ENCODE measurements around the gene ABCA1.
"Not testable (repeated sequence)": the region's sequence is repeated elsewhere in the genome, so short reads cannot be mapped to it uniquely, and the experiment has no call there.

The ABCA1 gene

DNA sequence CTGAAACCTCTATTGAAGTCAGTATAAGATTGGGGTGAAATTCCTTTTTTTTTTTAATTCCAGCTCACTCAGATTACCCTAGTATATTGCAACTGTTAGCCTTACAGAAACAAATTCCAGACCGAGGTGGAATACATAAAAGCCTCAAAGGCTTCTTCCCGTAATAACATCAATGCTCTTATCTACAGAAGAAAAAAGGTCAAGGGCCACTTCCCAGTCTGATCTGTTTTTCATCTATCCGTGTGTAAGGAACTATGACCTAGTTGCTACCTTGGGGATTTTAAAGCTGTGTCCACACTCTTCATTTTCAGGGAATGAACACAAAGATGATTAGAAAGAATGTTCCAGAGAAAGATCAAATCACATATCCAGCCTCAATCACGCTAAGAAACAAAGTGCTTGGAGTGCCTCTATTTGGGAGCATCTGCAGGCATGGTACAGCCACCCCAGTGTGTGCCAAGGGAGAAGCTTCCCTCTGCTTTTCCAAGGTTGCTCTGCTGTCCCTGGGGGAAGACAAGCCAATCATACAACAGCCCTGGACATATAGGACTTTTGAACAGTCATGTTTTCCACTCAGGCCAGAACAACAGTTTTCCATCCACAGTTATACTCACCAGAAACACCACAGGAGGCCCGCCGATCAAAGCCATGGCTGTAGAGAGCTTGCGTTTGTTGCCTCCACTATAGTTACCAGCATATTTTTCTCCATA, 140.5 kb downstream of the ABCA1 start:
- DNase-seq, result no peak

DNA sequence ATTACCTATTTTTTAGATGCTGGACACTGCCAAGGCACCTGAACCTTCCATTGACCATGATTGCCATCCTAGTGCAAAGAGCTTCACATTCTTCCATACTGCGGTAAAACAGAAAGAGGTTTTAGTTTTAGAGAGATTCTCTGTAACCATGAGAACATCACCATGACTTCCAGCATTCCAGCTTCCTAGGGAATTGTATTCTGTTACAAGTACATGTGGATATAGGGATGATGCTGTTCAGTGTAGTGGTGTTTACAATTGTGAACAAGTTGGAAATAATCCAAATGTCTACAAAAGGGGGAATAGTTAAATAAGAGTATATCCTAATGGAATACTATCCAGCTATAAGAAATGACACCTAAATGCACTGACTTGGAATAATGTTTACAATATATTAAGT, 141.7 kb downstream of the ABCA1 start:
- no peak for DNase-seq

DNA sequence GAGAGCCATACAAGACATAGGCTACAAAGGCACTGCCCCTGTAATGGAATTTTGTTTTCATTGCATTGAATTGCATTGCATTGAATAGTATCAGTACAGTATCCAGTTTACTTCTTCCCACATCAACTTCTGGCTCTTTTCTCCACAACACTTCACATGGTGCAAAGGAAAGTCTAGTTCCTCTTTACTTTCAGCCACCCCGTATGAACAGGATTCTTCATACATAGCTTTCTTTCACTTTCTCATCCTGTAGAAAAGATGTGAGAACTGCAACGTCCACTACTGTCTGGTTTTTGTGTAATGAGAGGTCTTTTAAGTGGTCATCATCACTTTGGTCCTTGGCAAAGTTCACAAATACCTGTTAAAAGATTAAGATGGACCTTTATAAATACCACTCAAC, 143.9 kb downstream of the ABCA1 start:
- no peak for DNase-seq

DNA sequence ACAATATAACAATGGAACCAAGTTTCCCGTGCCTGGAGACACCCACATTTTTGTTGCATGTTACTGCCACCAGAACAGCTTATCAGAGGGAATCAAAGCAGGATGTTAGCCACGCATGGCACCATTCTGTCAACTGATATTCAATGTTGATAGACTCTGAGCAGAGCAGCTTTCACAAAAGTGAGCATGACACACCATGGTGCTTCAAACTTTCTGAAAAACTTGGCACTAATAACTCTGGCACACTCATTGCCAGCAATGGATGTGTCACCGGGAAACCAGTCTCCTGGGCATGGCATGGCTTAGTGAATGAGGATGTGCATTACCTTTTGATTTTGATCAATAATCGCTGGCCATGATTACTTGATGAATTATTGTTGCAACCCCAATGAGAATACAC, 144.4 kb downstream of the ABCA1 start:
- DNase-seq, result no peak

DNA sequence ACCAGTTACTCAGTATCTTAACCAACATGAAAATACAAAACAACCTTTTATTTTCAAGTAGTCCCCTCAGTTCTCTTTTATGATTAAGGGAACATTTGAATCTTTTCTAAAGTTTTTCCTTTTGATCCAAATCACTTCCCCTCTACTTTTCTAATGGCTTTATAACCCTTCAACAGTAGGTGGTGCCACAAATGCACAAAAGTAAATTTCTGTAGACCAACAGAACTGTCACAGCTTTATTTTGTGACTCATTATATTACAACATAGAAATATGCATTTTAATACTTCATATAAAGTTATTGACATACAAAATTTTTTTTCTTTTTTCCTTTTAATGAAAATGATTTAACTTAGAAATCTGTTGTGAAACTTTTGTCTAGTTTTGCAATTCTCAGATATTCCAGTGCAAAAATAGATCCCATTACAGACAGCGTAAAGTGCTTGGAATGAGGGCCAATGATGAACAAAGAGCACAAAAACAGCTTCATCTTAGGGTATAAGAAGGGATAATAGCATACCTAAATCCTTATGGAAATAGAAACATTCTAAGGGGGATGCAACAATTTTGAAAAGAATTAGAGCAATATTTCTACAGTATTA, 147.1 kb downstream of the ABCA1 start:
- no peak for DNase-seq

DNA sequence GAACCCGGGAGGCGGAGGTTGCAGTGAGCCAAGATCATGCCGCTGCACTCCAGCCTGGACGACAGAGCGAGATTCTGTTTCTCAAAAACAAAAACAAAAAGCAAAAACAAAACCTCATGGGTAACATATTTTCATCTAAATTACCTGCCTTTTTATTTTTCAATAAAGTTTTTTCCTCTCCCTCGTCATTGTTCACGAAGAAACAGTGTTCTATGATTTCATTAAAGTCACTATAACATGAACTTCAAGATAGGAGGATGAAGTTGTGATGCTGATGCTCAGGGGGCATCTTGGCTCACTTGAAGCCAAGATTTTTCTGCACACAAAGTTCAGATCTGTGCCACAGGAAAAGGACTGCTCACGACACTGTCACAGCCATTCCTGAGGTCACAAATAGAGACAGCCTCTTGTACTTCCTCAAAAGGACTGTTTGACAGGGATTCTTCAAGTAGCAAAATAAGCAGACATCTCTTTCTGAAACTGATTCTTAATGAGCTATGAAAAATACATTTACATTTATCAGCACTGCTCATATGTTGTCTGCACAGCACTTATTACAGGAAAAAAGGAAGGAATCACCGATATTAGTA, 147.9 kb downstream of the ABCA1 start:
- DNase-seq, result no peak

DNA sequence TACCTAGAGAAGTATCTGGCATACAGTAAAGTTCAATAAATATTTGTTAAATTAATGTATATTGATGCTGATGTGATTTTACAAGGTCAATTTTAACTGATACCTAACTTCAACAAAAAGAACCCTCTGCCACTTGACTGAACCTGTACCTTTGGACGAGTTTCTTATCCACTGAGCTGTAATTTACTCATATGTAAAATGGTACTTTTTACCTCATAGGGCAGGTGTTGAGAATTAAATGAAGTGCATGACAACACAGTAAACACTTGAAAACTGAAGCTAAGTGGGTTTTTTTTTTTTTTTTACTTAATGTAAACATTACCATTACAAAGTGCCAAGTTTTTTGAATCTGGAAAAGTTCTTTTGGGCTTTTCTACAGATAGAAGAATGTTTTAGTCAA, 148.6 kb downstream of the ABCA1 start:
- DNase-seq, result no peak

DNA sequence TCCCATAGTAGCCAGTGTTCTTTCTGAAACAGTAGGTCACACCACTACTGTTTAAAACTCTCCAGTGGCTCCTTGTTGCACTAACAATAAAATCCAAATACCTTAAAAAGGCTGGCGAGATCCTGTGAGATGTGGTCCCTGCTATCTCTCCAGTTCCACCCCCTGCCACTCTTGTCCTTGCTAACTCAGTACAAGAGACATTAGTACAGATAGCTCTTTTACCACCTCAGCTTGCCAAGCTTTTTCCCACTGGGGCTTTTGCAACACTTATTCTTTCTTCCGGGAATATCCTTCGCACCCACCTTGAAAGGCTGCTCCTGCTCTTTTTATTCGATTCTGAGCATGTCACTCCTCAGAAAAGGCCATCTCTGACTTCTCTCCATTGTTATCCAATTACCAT, 149.2 kb downstream of the ABCA1 start:
- DNase-seq, result no peak

DNA sequence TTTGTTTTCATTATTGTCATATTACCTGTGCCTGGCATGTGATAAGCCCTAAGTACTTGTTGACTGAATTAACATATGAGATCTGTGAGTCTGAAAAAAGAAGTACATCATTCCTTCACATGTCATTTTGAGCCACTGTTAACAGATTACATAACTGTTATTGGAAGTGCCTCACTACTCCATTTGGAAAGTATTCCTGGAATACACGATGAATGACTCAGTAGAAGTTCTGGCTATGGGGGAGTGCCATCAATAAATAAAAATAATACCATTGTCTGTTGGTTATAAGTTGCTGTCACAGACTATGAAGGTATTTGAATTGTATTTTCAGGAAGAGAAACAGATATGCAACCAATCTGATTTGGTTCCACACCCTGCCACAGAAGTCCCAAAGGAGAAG, 151.2 kb downstream of the ABCA1 start:
- no peak for DNase-seq

DNA sequence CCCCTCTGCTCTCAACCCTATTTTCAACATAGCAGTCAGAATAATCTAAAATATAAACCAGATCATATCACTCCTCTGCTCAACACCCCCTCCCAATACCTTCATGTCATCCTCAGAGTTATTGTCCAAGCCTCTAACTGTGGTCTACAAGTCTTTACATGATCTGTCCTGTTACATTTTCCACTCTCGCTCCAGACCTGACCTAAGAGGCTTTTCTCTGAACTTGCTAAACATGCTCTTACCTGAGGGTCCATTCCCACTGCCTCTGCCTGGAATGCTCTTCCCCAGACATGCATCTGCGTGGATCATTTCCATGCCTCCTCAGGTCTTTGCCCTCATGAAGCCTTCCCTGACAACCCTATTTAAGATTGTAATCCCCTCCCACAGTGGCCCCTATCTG, 152.0 kb downstream of the ABCA1 start:
- no peak for DNase-seq

DNA sequence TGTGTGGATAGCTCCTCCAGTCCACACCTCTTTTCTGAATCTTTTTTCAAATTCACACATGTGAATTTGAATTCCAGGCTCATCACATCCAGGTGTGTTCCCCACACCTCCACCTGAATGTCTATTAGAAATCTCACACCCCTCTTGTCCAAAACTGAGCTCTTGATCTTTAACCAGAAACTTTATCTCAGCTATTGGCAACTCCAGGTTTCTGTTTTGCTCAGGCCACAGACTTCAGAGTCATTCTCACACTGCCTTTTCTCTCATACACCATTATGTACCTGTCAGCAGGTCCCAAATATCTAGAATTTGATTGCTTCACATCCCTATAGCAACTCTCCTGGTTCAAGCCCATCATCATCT, 152.4 kb downstream of the ABCA1 start:
- no peak for DNase-seq

DNA sequence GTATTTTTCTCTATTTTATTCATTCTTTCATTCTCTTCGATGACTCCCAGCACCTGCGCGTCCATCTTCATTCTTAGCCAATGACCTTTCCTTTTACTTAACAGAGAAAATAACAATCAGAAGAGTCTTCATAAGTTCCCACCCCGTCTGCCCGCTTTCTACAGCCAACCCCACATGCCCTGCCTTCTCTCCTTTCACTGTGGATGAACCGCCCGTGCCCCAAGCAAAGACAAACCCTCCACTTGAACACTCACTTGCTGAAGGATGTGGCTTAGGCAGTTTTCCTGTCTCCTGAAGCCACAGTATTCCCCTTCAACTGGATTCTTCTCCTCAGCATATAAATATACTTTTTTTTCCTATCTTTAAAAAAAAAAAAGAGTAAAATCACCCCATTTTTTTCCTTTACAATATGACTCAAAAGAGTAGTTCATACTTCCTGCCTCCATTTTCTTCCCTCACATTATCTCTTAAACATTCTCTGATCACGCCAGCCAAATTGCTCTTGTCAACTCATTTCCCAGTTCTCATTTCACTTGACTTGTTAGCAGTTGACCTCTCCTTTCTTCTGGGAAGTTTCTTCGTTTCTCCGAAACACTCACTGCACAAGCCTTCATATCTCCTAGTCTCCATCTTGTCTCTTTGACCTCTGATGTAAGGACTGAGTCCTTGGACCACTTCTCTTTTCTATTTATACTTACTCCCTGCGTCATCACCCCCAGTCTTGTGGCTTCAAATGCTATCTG, 153.0 kb downstream of the ABCA1 start:
- DNase-seq, result no peak

DNA sequence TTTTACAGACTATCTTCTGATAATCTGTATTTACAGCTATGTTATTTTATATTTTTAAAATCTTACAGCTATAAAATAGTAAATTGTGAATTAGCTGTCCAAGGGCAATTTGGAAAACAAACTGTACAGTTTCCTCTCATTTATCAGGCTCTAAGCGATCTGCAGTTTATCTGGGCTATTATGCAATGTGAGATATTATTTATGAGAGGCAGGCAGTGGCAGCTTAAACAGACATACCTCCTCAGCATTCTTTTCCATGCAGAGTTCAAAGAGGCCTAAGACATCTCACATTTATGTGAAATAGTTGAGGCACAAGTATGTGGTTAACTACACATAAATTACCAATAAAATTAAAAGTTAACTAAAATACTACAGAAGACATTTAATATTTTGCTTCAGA, 153.8 kb downstream of the ABCA1 start:
- no peak for DNase-seq

DNA sequence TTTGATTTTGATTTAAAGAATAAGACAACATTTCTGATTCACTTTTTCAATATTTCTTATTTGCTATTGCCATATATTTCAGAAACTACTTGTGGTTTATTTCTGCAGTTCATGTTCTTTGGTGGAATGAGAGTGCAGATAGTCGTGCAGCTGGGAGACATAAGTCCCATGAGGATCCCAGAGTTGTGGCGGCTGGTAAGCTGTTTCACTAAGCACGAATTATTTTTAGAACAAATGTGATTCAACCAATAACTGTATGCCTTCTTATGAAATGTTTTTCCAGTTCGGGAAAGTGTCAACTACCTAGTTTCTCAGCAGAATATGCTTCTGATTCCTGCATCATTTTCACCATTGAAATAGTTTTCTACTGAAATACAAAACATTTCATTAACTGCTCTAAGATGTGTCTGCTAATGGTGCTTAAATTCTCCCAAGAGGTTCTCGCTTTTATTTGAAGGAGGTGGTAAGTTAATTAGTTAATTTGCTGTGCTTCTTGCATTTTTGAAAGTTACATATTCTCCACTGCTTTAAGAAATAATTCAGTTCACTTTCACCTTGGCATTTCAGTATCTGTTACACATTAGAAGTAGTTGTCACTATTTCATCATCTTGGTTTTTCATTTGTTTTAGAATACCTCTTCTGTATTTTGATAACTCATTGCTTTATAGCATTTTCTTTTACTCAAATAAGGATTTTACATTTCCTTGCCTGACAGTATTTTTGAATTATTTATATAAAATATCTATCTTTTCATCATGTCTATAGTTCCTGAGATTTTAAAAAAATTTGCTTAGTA, 155.0 kb downstream of the ABCA1 start:
- DNase-seq, result no peak

DNA sequence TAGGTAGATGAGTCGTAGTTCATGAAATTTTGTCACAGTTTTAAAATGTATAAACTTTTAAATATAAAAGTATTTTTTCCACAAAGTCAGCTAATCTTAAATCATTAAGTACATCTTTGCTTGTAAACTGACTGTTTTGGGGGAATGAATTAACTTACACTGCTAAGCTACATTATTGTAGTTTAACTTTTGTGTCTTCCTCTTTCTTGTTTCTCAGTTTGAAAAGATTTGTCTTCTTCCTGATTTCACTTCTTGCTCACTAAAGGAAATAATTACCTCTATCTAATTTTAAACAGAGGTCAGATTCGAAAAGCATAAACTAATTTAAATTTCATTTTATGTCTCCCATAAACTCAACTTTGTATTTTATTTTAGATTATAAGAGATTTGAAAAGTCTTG, 158.3 kb downstream of the ABCA1 start:
- no peak for DNase-seq

DNA sequence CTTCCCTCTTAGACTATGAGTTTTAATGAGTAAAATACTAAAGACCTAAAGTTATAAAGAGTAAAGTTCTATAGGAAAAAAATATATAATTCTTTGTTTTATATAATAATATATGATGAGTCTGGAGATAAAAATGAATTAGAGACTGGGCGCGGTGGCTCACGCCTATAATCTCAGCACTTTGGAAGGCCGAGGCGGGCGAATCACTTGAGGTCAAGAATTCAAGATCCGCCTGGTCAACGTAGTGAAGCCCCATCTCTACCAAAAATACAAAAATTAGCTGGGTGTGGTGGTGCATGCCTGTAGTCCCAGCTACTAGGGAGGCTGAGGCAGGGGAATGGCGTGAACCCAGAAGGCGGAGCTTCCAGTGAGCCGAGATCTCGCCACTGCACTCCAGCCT, 158.9 kb downstream of the ABCA1 start:
- DNase-seq, result not testable (repeated sequence)

DNA sequence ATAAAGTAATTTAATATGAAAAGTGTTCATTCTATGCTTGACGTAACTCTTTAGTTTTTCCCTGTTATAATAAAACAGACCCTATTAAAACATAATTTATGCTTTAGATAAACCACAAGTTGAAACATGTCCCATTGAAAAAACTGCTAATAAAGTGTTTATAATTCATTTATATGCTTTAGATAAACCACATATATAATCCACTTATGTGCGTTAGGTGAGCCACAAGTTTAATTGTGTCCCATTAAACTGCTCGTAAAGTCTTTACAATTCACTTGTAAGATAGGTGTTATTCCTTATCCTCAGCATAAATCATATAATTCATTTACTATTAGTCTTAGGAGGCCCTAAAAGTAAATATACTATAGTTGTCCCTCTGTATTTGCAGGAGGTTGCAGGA, 160.4 kb downstream of the ABCA1 start:
- no peak for DNase-seq

DNA sequence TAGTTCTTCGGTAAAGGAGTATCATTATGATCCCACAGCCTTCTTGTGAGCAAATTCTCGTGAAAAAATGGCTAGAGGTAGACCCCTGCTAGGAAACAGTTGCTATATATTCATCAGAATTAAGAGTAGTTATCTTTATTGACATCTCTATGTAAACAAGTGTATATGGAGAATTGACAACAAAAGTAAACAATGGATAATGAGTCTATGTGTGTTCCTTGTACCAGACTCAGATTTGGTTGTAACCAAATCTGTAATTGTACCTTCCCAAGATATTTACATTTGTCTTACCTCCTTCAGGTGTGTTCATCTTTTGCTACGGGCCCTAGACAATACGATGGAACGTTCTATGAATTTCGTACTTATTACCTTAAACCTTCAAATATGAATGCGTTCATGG, 161.9 kb downstream of the ABCA1 start:
- no peak for DNase-seq

DNA sequence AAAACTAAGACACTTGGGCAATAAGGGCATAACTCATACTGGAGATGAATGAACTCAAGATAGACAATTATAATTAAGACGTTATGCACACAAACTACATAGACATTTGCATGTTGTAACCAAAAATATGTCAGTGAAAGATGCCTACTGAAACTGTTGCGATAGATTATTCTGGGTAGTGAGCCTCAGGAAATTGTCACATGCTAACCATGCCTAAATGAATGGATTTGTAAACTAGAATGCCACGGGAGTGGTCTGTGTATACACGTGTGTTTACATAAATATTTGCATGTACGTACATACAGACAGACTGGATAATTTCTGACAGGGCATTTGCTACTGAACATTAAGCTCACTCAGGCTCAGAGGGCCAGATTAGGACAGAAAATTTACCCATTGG, 162.8 kb downstream of the ABCA1 start:
- DNase-seq, result no peak

DNA sequence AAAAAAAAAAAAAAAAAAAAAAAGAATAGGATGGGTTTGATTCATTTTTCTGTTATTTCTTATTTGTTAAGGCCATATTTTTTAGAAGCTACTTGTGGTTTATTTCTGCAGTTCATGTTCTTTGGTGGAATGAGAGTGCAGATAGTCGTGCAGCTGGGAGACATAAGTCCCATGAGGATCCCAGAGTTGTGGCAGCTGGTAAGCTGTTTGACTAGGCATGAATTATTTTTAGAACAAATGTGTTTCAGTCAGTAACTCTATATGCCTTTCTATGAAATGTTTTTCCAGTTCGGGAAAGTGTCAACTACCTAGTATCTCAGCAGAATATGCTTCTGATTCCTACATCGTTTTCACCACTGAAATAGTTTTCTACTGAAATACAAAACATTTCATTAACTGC, 169.0 kb downstream of the ABCA1 start:
- no peak for DNase-seq

DNA sequence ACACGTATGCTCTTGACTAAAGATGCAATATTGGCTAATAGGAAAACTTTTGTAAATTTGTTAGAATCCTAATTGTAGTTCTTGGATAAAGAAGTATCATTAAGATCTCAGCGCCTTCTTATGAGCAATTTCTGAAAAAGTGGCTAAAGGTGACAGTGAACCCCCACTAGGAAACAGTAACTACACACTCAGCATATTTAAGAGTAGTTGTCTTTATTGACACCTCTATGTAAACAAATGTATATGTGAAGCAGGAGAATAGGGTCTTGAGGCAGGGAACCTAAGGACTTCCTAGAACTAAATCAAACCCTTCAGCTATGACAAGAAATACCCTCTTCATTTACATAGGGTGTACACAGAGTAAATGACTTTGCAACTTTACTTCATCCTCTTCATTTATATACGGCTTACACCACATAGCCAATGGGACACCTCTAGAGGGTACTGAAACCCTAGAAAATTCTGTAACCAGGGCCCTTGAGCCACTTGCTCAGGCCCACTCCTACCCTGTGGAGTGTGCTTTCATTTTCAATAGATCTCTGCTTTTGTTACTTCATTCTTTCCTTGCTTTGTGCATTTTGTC, 177.7 kb downstream of the ABCA1 start:
- no peak for DNase-seq

DNA sequence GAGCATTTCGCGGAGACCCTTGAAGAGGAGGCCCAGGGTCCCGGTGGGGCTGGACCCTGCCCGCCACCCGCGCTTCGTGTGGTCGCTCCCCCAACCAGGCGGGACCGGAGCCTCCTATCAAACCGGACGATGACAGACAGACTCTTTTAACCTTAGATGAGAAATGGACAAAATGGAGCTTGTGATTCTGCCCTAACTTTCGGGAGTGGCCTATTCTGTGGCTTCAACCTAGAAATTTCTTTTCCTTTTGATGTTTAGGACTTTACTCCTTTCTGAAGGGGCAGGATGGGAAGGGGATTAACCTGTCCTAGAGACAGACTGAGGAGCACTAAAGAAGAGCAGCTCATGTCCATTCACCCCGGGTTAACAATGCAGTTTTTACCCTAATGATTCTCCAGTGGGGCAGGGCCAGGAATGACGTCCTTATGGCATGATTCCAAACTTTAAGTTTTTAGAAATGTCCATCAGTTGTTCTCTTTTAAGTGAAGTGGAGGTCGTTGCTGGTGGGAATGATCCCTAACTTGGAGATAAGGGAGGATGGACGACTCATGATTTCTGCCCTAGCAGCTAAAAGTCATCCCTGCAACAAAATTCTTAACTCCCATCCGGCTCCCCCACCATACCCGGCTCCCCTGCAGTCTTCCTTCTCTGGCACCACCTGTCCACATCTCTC, 179.5 kb downstream of the ABCA1 start:
- DNase-seq, result no peak
